Gastroesophageal sphincter (tissue), 4 donors: ENCODE results near the gene BRPF3. TPM values are rescaled to one million over a fixed set of nuclear protein-coding genes. Genes with fewer than 3 reads are reported as not detected.

ENCODE experiments used
- ATAC-seq: fragments of 150-250 bp; one replicate; pipeline ENCODE4 v1.9.1; 2016; ENCODE audit warnings: mild to moderate bottlenecking, moderate library complexity
- H3K27ac ChIP-seq, 4 donors: fragments of 200-600 bp; sonication (generic) in 3 of 4; 1 replicate in 3 of 4; 2 replicates in 1 of 4; pipeline ENCODE4 v1.5.1; 2016 to 2019
- H3K27me3 ChIP-seq: fragments of 200-600 bp; sonication (generic); one replicate; pipeline ENCODE4 v1.5.1; 2019
- H3K36me3 ChIP-seq, 2 donors: fragments of 200-600 bp; sonication (generic); one replicate each; pipeline ENCODE4 v1.5.1; 2019; ENCODE audit warnings: control low read depth in 1 of 2
- H3K4me1 ChIP-seq, 3 donors: fragments of 200-600 bp; sonication (generic); 1 replicate in 2 of 3; 2 replicates in 1 of 3; pipeline ENCODE4 v1.5.1; 2016 to 2019; ENCODE audit warnings: control low read depth in 2 of 3
- H3K4me3 ChIP-seq, 2 donors: fragments of 200-600 bp; sonication (generic); one replicate each; pipeline ENCODE4 v1.5.1; 2019; ENCODE audit warnings: mild to moderate bottlenecking in 1 of 2, moderate library complexity in 1 of 2
- H3K9me3 ChIP-seq, 3 donors: fragments of 200-600 bp; sonication (generic); one replicate each; pipeline ENCODE4 v1.5.1; 2017 to 2019; ENCODE audit warnings: control low read depth in 2 of 3
- EP300 ChIP-seq: sonication (generic); formaldehyde crosslinking; IDR thresholded peaks from one replicate; pipeline ENCODE4 v1.6.1; 2017; ENCODE audit warnings: antibody characterized with exemption, mild to moderate bottlenecking
- POLR2A ChIP-seq, 2 donors: fragments of 450-650 bp; IDR thresholded peaks; one replicate each; pipeline ENCODE4 v1.6.1; 2017; ENCODE audit warnings: antibody characterized with exemption in 2 of 2, mild to moderate bottlenecking in 2 of 2, moderate library complexity in 1 of 2
- POLR2AphosphoS5 ChIP-seq: sonication (generic); formaldehyde crosslinking; IDR thresholded peaks from one replicate; pipeline ENCODE4 v1.6.1; 2017; ENCODE audit warnings: antibody characterized with exemption
- WGBS, 2 donors: methylation state at CpG; one replicate each; pipeline ENCODE4 v1.1.5; 2018; ENCODE audit warnings: low coverage in 1 of 2; 5-methylcytosine and 5-hydroxymethylcytosine counted together
- total RNA-seq, 4 donors: library from RNA; depleted of rRNA; stranded (reverse); fragments of >200 nt; gene quantifications; one replicate each; pipeline ENCODE4 v1.1.0, GENCODE V29; 2016
- TF ChIP-seq, protein P1 (sequence below), 4 experiments: fragments of 200-600 bp in 2 of 4; fragments of 450-650 bp in 2 of 4; sonication (generic) in 1 of 4; IDR thresholded peaks; one replicate each; pipeline ENCODE4 v1.5.1; 2017 to 2019; ENCODE audit warnings: antibody characterized with exemption in 4 of 4, mild to moderate bottlenecking in 2 of 4, moderate library complexity in 2 of 4

The BRPF3 gene
- total RNA-seq, 4 donors from 2014 or later: 19.0 to 36.7 (median 20.4) TPM

DNA sequence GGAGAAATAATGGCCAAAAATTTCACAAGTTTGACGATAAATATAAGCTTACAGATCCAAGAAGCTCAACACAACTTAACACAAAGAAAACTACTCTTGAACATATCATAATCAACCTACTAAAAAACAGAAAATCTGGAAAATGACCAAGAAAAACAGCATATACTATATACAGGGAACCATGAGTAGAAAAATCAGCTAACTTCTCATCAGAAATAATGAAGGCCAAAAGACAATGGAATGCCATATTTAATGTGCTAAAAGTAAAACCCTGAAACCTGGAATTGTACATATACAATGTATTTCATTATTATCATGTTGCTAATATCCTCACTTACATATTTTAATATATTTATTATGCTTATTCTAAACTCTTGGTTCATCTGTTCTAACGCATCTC lies 40.9 kb upstream of the BRPF3 start:
- H3K27ac ChIP-seq: no peak overlapping the region
- 90 to 94% methylated on average over 2 of the region's 2 CpGs for WGBS, 2 donors

DNA sequence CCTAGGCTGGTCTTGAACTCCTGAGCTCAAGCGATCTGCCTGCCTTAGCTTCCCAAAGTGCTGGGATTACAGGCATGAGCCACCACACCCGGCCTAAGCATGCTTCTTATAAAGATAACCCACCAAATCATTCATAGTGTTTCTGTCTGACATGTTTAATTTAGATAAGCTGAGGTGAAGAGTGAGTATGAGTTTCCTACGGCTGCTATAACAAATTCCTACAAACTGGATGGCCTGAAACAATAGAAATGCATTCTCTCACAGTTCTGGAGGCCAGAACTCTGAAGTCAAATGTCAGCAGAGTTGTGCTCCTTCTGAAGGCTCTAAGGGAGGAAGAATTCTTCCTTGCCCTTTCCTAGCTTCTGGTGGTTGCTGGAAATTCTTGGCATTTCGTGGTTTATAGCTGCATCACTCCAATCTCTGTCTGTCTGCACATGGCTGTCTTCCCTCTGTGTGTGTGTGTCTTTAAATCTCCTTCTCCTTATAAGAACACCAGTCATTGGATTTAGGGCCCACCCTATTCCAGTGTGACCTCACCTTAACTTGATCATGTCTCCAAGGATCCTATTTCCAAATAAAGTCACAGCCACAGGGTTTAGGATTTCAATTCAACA lies 36.3 kb upstream of the BRPF3 start:
- H3K27ac ChIP-seq: no peak overlapping the region

More for the DNA sequence above, 40.9 kb upstream of the BRPF3 start:
- no peak for TF ChIP-seq POLR2A (IDR thresholded peaks at IDR 0.05)
- TF ChIP-seq, protein P1, sequence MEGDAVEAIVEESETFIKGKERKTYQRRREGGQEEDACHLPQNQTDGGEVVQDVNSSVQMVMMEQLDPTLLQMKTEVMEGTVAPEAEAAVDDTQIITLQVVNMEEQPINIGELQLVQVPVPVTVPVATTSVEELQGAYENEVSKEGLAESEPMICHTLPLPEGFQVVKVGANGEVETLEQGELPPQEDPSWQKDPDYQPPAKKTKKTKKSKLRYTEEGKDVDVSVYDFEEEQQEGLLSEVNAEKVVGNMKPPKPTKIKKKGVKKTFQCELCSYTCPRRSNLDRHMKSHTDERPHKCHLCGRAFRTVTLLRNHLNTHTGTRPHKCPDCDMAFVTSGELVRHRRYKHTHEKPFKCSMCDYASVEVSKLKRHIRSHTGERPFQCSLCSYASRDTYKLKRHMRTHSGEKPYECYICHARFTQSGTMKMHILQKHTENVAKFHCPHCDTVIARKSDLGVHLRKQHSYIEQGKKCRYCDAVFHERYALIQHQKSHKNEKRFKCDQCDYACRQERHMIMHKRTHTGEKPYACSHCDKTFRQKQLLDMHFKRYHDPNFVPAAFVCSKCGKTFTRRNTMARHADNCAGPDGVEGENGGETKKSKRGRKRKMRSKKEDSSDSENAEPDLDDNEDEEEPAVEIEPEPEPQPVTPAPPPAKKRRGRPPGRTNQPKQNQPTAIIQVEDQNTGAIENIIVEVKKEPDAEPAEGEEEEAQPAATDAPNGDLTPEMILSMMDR (IDR thresholded peaks at IDR 0.05): no peak
- TF ChIP-seq EP300: no peak
- TF ChIP-seq POLR2AphosphoS5: no peak
- no peak overlapping the region for H3K4me3 ChIP-seq
- H3K36me3 ChIP-seq: no peaks in the 10 kb centered on the region
- no peak for ATAC-seq
- peaks cover 0 to 11% (median 0%) of the 10 kb centered on the region in 3 donors for H3K9me3 ChIP-seq
- no peaks in the 10 kb centered on the region for H3K27me3 ChIP-seq
- no peaks in the 10 kb centered on the region for H3K4me1 ChIP-seq

DNA sequence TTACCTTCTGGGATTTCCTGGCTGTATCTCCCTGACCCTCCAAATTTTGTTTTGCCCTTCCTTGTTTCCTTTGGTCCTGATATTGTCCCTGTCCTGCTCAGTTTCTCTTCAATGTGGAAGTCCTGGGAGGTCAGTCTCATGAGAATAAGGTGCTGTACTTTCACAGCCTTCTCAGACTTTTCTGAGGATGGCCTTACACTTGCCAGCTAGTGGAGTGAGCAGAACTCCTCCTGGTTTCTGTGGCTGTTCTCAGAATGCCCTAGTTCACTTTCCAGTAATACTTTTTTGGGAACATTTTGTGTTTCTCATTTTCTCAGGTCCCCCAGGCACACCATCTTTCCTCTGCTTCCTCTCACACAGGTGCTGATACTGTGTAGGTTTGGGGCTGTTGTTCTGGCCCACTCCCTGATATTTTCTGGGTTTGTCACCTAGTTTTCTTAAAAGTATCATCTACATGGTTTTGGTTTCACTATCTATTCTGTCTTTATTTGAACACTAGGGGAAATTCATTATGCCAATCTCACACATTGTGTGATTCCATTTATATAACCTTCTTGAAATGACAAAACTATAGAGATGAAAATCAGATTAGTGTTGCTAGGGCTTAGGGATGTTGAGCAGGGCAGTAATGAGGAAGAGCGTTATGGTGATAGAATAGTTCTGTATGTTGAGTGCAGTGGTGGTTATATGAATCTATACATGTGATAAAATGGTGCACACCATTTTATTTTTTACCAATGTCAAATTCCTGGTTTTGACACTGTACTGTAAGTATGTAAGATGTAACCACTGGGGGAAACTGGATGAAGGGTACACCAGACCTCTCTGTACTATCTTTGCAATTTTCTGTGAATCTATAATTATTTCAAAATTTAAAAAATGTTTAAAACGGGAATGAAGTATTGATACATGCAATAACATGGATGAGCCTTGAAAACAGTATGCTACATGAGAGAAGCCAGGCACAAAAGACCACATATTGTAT lies 27.2 kb upstream of the BRPF3 start:
- 83 to 100% methylated on average over 2 of the region's 2 CpGs for whole genome bisulfite sequencing, 2 donors
- H3K4me1 ChIP-seq: no peaks in the 10 kb centered on the region
- no peaks in the 10 kb centered on the region for H3K9me3 ChIP-seq
- H3K27me3 ChIP-seq: no peaks in the 10 kb centered on the region
- no peaks in the 10 kb centered on the region for H3K36me3 ChIP-seq
- no peak for ATAC-seq
- TF ChIP-seq, protein P1 (IDR thresholded peaks at IDR 0.05): no peak
- TF ChIP-seq POLR2A (IDR thresholded peaks at IDR 0.05) (no peak), POLR2AphosphoS5 (no peak), EP300 (no peak)
- H3K4me3 ChIP-seq: no peak overlapping the region
- H3K27ac ChIP-seq: no peak overlapping the region

More for the DNA sequence above, 36.3 kb upstream of the BRPF3 start:
- 84 to 86% methylated on average over 3 to 4 of the region's 4 CpGs for WGBS, 2 donors
- no peak overlapping the region for H3K4me3 ChIP-seq
- TF ChIP-seq POLR2A (IDR thresholded peaks at IDR 0.05) (no peak), EP300 (no peak)
- H3K4me1 ChIP-seq: no peaks in the 10 kb centered on the region
- peaks cover 0 to 11% (median 0%) of the 10 kb centered on the region in 3 donors for H3K9me3 ChIP-seq
- H3K27me3 ChIP-seq: no peaks in the 10 kb centered on the region
- ATAC-seq: no peak
- H3K36me3 ChIP-seq: no peaks in the 10 kb centered on the region

DNA sequence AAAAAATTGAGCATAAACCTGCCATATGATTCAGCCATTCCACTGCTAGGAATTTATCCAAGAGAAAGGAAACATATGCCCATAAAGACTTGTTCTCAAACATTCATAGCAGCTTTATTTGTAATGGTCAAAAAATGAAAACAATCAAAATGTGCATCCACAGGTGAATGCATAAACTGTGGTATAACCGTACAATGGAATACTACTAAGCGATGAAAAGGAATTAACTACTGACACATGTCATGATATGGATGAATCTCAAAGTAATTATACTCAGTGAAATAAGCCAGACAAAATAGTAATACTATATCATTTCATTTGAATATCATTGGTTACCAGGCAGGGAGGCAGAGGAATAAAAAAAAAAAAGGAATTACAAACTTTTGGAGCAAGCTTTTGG lies 25.8 kb upstream of the BRPF3 start:
- Histone ChIP-seq H3K27ac (no peak overlapping the region), H3K36me3 (no peaks in the 10 kb centered on the region), H3K4me3 (no peak overlapping the region), H3K9me3 (no peaks in the 10 kb centered on the region), H3K27me3 (no peaks in the 10 kb centered on the region), H3K4me1 (no peaks in the 10 kb centered on the region)
- no peak for ATAC-seq
- 90 to 100% methylated on average over 2 of the region's 2 CpGs for WGBS, 2 donors
- TF ChIP-seq EP300 (no peak), POLR2A (IDR thresholded peaks at IDR 0.05) (no peak), POLR2AphosphoS5 (no peak)
- TF ChIP-seq, protein P1 (IDR thresholded peaks at IDR 0.05): no peak

DNA sequence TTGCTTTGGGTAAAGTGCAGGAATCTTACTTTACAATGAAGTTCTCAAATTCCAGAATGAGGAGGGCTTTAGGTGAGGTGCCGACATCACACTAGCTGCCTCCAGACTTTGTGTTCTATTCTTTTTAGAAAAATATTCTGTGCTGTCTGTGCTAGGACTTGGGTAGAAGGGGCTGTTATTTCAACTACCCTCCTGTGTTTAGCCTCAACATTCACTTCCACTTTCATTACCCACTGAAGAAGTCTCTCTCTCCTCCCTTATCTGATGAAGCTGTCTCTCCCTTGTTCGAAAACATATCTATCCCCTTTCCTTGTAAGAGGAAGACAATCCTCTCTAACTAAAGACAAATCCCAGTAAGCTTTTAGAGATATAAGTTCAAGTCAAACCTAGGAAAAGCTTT lies 25.0 kb upstream of the BRPF3 start:
- Histone ChIP-seq H3K27me3 (no peaks in the 10 kb centered on the region), H3K36me3 (no peaks in the 10 kb centered on the region), H3K4me3 (no peak overlapping the region), H3K9me3 (no peaks in the 10 kb centered on the region), H3K27ac (no peak overlapping the region), H3K4me1 (no peaks in the 10 kb centered on the region)
- TF ChIP-seq POLR2A (IDR thresholded peaks at IDR 0.05) (no peak), EP300 (no peak), POLR2AphosphoS5 (no peak)
- TF ChIP-seq, protein P1 (IDR thresholded peaks at IDR 0.05): no peak
- ATAC-seq: no peak
- 56 to 90% methylated on average over 2 of the region's 2 CpGs for WGBS, 2 donors
